HG02884 (cell line): ENCODE data around the gene NECAB3.
"Not testable (repeated sequence)": the region's sequence is repeated elsewhere in the genome, so short reads cannot be mapped to it uniquely, and the experiment has no call there.

Experiments used
- ATAC-seq: cut with Tn5 transposase; IDR thresholded peaks from one replicate; pipeline ENCODE4 v1.9.1; 2021; ENCODE audit warnings: mild to moderate bottlenecking, moderate library complexity; ENCODE audit not compliant: unreplicated experiment

The NECAB3 gene, protein sequence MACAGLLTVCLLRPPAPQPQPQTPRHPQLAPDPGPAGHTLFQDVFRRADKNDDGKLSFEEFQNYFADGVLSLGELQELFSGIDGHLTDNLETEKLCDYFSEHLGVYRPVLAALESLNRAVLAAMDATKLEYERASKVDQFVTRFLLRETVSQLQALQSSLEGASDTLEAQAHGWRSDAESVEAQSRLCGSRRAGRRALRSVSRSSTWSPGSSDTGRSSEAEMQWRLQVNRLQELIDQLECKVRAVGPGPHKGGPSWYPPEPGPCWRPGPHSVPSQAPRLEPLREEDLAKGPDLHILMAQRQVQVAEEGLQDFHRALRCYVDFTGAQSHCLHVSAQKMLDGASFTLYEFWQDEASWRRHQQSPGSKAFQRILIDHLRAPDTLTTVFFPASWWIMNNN

DNA sequence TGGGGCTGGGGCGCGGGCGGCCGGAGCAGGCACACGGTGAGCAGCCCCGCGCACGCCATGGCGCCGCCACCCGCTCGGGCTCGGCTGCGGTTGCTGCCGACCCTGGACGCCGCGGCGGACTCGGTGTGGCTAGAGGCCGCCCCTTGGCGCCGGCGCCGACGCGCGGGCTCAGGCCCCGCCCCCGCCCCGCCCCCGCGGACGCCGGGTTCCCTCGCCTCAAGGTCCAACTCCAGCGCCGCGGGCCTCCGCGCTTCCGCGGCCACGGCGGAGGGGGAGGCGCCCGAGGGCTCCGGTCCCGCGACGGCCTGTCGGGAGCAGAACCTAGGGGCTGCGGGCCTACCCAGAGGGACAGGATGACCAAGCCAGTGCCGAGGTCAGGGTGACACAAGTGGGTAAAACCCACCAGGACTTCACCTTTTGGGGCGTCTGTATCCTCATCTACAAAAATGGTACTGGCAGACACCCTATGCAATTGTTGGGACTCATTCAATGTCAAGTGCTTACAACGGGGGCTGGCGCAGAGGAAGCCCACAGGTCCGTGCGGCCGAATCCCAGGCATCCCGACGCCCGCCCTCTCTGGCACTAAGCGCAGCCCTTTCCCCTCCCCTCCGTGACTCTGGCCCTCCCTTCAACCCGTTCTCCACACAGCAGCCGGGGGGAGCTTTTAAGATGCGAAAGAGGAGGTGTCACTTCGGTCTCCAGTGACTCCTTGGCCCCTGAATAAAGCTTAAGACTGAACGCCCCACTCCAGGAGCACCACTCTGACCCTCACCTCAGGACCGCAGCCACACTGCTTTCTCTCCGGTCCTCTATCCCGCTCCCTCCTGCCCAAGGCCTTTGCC, at the start of gene NECAB3:
Gene NECAB3, minus strand, starts transcription at position 135 of the 842 bp plus-strand sequence. Its CDS starts 76 bp downstream, at position 59.
- ATAC-seq: no peak

DNA sequence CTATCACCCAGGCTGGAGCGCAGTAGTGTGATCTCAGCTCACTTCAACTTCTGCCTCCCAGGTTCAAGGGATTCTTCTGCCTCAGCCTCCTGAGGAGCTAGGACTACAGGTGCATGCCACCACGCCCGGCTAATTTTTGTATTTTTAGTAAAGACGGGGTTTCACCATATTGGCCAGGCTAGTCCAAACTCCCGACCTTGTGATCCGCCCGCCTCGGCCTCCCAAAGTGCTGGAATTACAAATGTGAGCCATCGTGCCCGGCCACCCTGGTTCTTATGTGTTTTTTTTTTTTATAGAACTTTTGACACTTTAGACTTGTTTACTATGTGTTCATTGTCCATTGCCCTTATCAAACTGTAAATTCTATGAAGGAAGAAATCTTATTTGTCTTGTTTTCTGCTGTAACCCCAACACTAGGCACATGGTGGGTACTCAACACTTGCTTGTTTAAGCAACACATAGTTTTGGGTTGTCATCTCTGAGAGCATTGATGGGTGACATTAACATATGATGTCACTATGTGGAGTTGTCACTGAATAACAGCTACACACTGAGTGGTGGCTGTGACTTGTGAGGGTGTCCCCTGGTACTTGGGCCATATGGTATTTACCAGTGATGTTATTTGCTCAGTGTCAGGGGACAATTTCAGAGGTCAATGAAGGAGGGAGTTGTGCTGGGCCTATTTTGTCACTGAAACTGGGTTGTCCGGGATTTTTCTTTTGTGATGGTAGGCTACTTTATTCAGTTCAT, 47.3 kb upstream of the NECAB3 start:
- ATAC-seq: no peak

DNA sequence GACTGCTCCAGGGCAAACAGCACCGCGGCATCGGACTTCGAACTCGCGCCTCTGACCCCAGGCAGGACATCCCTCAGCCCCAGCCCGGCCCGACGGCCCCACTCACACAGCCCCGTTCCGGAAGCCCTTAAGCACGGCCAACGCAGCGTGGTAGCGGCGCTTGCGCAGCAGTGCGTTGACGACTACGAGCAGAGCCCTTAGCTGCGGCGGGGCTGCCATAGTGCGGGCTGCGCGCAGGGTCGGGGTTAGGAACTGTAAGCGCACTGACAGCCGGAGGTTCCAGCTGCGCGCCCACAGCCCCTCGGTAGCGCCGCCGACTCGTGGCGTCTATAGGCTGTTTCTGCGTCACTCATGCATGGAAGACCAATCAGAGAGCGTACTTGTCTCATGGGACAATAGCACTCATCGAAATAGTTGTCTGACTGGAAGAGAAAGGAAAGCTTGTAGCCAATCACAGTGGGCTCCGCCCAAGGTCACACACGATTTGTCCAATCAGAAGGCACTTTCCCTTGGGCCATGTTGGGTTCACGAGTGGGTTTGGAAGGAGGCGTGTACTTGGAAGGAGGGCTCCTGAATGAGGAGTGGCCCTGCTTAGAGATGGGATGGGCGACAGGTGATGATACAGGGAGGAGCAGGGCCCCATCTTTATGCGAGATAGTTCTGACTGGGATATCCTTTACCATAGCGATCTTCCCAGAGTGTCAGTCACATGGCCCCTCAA, 45.9 kb upstream of the NECAB3 start, which contains the start of gene PXMP4:
Gene PXMP4, minus strand, starts transcription at position 322 of the 721 bp plus-strand sequence. Its CDS starts 103 bp downstream, at position 219.
- peak; percentile 95 for ATAC-seq

DNA sequence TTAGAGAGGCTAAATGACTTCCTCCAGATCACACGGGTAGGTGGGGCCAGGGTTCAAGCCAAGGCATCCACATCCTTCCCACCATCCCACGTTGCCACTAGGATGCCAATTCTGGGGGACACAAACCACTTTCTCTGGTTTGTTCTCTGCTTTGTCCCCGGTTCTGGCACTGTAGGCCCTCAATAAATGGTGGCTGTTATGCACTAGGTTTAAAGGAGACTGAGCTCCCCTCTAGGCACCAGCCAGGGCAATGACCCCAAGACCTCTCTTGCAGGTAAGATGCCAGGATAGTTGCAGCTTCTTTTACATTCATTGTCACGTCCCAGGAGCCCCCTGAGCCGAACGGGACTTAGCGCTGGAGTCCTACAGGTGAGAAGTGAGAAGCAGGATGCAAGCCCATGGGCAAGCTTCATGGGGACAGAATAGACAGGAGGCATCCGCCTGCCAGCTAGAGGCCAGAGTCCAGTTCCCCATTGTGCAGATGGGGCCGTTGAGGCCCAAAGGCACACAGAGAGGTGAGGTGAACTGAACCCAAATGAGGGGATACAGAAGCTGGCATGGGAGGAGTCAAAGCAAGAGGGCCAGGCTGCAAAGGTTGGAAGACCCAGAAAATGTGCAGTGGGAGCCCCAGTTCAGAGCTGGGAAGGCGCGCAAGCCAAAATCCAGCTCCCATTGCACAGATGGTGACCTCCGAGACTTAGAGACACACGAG, 45.2 kb upstream of the NECAB3 start:
- ATAC-seq: no peak

DNA sequence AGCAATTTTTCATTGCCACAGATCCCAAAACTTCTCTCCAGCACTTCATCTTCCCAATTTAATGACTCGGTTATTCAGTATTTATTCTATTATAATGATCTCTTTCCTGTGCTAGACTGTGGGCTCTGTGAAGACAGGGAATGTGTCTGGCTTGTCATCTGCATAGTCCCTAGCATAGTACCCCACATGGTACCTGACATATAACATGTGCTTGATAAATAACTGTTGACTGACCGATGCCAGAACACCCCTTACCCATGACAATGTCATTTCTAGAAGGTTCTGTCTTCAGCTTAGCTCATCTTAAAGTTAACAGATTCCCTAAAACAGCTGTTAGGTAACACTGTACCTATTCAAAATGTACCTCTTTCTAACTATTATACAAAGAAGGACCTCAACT, 42.3 kb upstream of the NECAB3 start:
- ATAC-seq: no peak

DNA sequence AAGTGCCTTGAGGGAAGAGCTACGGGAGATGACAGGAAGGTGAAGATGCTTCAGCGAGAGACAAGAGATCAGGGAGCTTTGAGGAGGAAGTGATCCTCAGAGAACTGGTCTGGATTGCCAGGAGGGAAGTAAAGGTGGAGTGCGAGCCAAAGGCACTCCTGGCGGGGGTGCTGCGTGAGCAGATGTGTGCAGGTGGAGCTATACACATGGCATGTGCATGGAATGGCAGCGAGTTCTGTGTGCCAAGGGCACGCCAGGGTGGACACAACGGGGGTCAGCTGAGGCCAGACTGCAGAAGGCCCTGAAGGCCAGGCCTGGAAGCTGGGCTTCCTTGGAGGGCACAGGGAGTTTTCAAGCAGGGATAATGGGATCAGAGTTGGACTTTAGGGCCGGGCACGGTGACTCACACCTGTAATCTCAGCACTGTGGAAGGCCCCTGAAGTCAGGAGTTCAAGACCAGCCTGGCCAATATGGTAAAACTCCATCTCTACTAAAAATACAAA, 39.7 kb upstream of the NECAB3 start:
- no peak for ATAC-seq

DNA sequence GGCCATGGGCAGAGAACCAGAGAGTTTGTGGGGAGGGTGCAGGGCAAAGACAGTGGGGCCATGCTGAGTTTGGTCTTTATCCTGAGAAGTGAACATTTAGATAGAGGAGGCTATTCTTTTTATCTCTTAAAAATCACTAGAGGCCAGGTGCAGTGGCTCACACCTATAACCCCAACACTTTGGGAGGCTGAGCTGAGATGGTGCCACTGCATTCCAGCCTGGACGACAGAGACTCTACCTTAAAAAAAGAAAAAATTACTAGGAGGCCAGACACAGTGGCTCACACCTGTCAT, 37.2 kb upstream of the NECAB3 start:
- no peak for ATAC-seq

DNA sequence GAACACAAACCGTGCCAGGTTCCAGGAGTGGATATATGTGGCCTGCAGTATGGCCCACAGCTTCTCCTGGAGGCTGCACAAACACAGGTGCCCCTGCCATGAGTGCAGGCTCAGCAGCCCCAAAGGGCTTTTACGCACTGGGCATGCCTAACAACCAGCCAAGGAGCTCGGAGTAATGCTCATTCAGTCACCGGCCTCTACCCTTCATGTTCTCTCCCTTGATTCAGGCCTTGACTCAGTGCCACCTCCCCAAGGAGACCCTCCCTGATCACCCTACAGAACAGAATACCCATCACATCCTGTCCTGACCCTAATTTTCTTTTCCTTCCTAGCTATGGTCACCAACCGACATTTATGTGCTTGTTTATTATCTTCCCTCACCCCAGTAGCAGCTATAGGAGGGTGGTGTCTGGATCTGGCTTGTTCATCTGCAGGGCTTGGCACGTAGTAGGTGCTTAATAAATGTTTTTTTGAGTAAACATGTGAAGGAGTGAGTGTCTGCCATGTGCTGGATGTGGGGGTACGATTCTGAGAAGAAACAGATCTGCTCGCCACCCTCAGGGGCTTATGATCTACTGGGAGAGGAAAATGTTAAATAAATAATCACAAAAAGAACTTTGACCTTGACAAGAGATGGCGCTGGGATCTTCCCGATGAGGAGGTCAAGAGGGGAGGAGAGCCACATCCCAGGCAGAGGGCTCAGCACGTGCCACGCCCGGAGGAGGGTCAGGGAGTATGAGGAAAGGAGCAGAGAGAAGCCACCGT, 36.6 kb upstream of the NECAB3 start:
- no peak for ATAC-seq

DNA sequence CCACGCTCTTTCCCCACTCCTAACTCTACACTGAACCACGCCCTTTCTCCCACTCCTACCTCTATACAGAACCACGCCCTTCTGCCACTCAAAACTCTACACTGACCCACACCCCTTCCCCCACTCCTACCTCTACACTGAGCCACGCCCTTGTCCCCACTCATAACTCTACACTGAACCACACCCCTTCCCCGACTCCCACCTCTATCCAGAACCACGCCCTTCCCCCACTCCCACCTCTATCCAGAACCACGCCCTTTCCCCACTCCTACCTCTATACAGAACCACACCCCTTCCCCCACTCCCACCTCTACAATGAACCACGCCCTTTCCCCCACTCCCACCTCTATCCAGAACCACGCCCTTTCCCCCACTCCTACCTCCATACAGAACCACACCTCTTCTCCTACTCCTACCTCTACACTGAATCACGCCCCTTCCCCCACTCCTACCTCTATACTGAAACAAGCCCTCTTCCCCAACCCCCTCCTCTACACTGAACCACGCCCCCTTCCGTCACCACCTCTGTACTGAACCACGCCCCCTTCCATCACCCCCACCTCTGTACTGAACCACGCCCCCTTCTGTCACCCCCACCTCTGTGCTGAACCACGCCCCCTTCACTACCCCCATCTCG, 35.8 kb upstream of the NECAB3 start:
- no peak for ATAC-seq

DNA sequence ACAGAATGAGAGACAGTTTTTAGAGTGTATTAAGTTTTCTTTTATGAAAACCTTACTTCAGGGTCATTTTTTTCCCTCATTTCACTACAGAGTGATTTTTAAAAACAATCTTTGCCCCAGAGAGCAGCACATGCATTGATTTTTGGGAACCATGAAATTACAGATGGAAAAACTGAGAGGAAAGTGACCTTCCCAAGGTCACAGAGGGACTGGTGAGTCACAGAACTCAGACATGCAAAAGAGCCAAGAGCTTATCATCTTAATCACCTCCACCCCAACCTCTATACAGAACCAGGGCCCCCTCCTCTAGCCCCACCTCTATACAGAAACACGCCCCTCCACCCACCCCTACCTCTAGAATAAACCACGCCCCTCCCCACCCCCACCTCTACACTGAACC, 35.2 kb upstream of the NECAB3 start:
- ATAC-seq: no peak

DNA sequence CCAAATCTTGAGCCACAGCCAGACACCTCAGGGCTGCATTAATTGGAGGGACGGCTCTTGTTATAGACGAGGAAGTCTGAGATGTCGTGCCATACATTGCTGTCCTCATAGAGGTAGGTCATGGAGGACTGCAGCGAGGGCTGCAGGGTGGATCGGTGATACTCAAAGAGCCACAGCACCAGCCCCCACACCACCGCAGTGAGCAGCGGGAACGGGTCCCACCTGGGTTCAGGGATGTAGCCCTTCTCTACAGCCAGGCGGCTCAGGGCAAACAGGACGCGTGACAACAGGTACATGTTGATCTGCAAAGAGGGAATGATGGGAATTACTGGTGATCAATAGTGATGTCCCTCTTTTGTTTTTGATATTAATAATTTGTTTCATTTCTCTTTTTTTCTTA, 33.4 kb upstream of the NECAB3 start:
- no peak for ATAC-seq

DNA sequence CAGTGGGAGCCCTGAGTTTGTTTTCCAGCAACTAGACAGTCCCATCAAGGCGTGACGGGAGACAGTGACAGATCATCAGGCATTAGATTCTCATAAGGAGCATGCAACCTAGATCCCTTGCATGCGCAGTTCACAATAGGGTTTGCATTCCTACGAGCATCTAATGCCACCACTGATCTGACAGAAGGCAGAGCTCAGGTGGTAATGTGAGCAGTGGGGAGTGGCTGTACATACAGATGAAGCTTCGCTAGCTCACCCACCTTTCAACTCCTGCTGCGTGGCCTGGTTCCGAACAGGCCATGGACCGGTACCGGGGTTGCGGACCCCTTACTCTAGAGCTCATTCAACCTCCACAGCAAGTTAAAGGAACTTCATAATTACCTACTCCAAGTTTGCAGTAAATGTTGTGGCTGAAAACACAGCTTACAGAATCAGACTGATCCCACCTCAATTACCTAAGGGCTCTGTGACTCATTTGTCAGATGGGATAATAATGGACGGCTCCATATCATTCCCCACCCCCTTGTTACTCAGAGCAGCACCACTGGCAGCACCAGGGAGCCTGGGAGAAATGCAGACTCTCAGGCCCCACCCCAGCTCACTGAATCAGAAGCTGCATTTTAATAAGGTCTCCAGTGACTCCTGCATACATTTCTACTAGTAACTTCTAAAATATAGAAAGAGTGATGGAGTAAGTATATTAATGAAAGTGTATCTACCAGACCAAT, 30.1 kb upstream of the NECAB3 start:
- ATAC-seq: no peak

DNA sequence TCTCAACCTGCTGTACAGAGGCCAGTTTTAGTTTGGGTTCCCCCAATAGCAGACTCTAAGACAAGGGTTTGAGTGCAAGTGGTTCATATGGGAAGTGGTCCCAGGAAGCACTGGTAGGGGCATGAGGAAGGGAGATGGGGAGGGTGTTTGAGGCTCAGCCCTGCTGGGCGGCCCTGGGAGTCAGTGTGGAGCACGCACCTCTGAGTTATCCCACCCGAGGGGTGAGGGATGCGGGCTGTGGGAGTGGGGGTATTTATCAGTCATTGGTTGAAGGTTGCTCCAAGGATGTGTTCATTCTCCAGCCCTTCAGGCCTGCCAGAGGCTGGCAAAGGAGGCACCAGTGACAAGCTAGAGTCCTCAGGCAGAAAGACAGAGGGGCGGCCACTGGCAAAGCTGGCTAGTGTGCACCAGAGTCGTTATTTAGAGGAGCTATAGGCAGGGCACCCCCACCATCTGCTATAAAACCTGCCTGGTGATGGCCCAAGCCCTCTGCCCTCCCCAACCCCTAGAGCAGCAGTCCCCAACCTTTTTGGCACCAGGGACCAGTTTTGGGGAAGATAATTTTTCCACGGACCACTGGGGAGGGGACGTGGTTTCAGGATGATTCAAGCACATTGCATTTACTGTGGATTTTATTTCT, 29.4 kb upstream of the NECAB3 start:
- no peak for ATAC-seq

DNA sequence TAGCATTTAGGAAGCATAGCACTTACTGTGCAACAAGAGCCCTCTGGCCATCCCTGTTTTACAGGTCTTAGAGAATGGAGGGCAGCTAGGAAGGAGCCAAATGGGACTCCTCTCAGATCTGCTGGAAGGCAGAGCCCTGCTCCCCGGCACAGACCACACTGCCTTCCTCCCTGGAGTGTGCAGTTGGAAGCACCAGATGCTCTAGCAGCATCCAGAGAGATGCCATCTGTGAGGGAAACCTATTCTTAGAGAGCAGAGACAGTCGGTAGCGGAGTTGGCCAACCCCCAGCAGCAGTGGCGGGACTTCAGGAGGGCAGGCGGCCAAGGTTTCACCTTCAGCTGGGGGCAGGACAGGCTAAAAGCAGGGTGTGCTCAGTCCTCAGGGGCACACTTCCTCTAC, 28.6 kb upstream of the NECAB3 start:
- ATAC-seq: no peak

DNA sequence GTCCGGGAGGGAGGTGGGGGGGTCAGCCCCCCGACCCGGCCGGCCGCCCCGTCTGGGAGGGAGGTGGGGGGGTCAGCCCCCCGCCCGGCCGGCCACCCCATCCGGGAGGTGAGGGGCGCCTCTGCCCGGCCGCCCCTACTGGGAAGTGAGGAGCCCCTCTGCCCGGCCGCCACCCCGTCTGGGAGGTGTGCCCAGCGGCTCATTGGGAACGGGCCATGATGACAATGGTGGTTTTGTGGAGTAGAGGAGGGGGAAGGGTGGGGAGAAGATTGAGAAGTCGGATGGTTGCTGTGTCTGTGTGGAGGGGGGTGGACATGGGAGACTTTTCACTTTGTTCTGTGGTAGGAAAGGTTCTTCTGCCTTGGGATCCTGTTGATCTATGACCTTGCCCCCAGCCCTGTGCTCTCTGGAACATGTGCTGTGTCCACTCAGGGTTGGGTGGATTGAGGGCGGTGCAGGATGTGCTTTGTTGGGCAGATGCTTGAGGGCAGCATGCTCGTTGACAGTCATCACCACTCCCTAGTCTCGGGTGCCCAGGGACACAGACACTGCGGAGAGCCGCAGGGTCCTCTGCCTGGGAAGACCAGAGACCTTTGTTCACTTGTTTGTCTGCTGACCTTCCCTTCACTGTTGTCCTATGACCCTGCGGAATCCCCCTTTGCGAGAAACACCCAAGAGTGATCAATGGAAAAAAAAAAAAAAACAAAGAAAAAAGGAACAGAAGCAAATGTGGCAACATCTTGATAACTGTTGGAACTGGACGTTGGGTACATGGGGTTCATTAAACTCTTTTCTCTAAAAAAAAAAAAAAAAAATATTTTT, 27.6 kb upstream of the NECAB3 start:
- no peak for ATAC-seq

DNA sequence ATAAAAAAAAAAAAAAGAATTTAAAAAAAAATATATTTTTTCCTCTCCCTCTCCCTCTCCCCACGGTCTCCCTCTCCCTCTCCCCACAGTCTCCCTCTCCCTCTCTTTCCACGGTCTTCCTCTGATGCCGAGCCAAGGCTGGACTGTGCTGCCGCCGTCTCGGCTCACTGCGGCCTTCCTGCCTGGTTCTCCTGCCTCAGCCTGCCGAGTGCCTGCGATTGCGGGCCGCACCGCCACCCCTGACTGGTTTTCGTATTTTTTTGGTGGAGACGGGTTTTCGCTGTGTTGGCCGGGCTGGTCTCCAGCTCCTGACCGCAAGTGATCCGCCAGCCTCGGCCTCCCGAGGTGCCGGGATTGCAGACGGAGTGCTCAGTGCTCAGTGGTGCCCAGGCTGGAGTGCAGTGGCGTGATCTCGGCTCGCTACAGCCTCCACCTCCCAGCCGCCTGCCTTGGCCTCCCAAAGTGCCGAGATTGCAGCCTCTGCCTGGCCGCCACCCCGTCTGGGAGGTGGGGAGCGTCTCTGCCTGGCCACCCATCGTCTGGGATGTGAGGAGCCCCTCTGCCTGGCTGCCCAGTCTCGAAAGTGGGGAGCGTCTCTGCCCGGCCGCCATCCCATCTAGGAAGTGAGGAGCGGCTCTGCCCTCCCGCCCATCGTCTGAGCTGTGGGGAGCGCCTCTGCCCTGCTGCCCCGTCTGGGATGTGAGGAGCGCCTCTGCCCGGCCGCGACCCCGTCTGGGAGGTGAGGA, 26.6 kb upstream of the NECAB3 start:
- not testable (repeated sequence) for ATAC-seq
